ENCODE data around the gene FAF2.

The FAF2 gene

GRCh38 chr5:176524987-176525386, 76.8 kb downstream of the FAF2 start:
- no peak overlapping the region for H3K4me3 ChIP-seq (ENCODE audit: low read length)
- no peak for TF ChIP-seq CTCF (conservative IDR thresholded peaks at IDR 0.05; ENCODE audit: low read depth, low read length)
- no peak for DNase-seq (ENCODE audit: low read depth)

- TF ChIP-seq CTCF (conservative IDR thresholded peaks at IDR 0.05; ENCODE audit: low read depth, low read length): no peak
- DNase-seq (ENCODE audit: low read depth): no peak
- no peak overlapping the region for H3K4me3 ChIP-seq (ENCODE audit: low read length)
Measured at GRCh38 chr5:176525677-176526076, 77.5 kb downstream of the FAF2 start.

GRCh38 chr5:176526462-176526861, 78.3 kb downstream of the FAF2 start:
- no peak for TF ChIP-seq CTCF (conservative IDR thresholded peaks at IDR 0.05; ENCODE audit: low read depth, low read length)
- no peak for DNase-seq (ENCODE audit: low read depth)
- no peak overlapping the region for H3K4me3 ChIP-seq (ENCODE audit: low read length)

GRCh38 chr5:176527246-176528222, 79.3 kb downstream of the FAF2 start:
- TF ChIP-seq CTCF (conservative IDR thresholded peaks at IDR 0.05; ENCODE audit: low read depth, low read length): no peak
- DNase-seq (ENCODE audit: low read depth): no peak
- H3K4me3 ChIP-seq (ENCODE audit: low read length): no peak overlapping the region

GRCh38 chr5:176528301-176528700, 80.1 kb downstream of the FAF2 start:
- DNase-seq (ENCODE audit: low read depth): no peak
- H3K4me3 ChIP-seq (ENCODE audit: low read length): no peak overlapping the region
- TF ChIP-seq CTCF (conservative IDR thresholded peaks at IDR 0.05; ENCODE audit: low read depth, low read length): no peak

GRCh38 chr5:176528761-176529115, 80.6 kb downstream of the FAF2 start:
- TF ChIP-seq CTCF (conservative IDR thresholded peaks at IDR 0.05; ENCODE audit: low read depth, low read length): no peak

More at GRCh38 chr5:176528761-176529115, 80.6 kb downstream of the FAF2 start:
- no peak for DNase-seq (ENCODE audit: low read depth)
- no peak overlapping the region for H3K4me3 ChIP-seq (ENCODE audit: low read length)
